ENCODE measurements around the gene SGK1.

- no peak for TF ChIP-seq USF1 (CRISPR knock-in tag; IDR thresholded peaks at IDR 0.05)
- TF ChIP-seq, protein P1, sequence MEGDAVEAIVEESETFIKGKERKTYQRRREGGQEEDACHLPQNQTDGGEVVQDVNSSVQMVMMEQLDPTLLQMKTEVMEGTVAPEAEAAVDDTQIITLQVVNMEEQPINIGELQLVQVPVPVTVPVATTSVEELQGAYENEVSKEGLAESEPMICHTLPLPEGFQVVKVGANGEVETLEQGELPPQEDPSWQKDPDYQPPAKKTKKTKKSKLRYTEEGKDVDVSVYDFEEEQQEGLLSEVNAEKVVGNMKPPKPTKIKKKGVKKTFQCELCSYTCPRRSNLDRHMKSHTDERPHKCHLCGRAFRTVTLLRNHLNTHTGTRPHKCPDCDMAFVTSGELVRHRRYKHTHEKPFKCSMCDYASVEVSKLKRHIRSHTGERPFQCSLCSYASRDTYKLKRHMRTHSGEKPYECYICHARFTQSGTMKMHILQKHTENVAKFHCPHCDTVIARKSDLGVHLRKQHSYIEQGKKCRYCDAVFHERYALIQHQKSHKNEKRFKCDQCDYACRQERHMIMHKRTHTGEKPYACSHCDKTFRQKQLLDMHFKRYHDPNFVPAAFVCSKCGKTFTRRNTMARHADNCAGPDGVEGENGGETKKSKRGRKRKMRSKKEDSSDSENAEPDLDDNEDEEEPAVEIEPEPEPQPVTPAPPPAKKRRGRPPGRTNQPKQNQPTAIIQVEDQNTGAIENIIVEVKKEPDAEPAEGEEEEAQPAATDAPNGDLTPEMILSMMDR (IDR thresholded peaks at IDR 0.05): no peak
- TF ChIP-seq, protein P2, sequence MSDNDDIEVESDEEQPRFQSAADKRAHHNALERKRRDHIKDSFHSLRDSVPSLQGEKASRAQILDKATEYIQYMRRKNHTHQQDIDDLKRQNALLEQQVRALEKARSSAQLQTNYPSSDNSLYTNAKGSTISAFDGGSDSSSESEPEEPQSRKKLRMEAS (CRISPR knock-in tag; IDR thresholded peaks at IDR 0.05): no peak
- no peak for TF ChIP-seq ETV6 (CRISPR knock-in tag; IDR thresholded peaks at IDR 0.05)
- TF ChIP-seq, protein P3, sequence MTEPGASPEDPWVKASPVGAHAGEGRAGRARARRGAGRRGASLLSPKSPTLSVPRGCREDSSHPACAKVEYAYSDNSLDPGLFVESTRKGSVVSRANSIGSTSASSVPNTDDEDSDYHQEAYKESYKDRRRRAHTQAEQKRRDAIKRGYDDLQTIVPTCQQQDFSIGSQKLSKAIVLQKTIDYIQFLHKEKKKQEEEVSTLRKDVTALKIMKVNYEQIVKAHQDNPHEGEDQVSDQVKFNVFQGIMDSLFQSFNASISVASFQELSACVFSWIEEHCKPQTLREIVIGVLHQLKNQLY (CRISPR knock-in tag; IDR thresholded peaks at IDR 0.05): no peak
- no peak for TF ChIP-seq CBFB (CRISPR knock-in tag; IDR thresholded peaks at IDR 0.05; ENCODE audit: low read depth)
- TF ChIP-seq ELF4 (CRISPR knock-in tag; IDR thresholded peaks at IDR 0.05; ENCODE audit: low read depth): no peak
- no peak for TF ChIP-seq FOXP1 (CRISPR knock-in tag; IDR thresholded peaks at IDR 0.05; ENCODE audit: borderline replicate concordance)
- TF ChIP-seq NR3C1 (CRISPR knock-in tag; conservative IDR thresholded peaks at IDR 0.05; ENCODE audit: low read depth): no peak
- TF ChIP-seq GABPB1 (CRISPR knock-in tag; IDR thresholded peaks at IDR 0.05): no peak
- TF ChIP-seq FOXJ3 (CRISPR knock-in tag; IDR thresholded peaks at IDR 0.05; ENCODE audit: borderline replicate concordance): no peak
Observed at GRCh38 chr6:134351615-134352474, 33.9 kb upstream of the SGK1 start.
